CD4-positive, alpha-beta T cell treated with Interleukin-21 for 1 hour (primary cell): ENCODE results near the gene ARF6.
"Not testable (repeated sequence)": the region's sequence is repeated elsewhere in the genome, so short reads cannot be mapped to it uniquely, and the experiment has no call there.

Source experiments
- DNase-seq: peaks from one replicate; pipeline ENCODE4 v3.0.0-alpha.2; 2020

The ARF6 gene

DNA sequence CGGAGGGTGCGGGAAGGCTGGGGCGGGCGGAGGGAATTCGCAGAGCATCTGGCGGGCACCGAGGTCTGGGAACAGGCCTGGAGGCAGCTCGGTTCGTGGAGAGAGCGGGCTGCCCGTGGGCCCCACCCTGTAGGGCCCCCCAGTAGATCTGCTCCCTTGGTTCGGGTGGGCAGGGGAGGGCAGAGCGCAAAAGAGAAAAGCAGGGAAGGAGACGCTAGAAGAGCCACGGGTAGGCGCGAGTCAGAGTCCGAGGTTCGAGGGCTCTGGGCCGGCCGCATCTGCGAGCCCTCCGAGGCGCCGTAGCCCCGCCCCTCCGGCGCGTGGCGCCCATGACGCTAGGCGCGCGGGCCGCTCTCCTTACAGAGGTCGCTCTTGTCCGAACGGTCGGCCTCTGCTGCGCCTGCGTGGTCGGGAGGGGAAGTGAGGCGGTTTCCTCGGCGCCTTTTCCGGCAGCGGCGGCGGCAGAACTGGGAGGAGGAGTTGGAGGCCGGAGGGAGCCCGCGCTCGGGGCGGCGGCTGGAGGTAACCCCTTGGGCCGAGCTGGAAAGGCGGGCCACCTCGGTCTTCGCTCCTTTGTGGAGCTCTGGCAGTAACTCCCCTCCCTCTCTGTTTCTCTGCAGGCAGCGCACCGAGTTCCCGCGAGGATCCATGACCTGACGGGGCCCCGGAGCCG, at the start of gene ARF6:
Gene ARF6, plus strand, starts transcription at position 447 of the 673 bp plus-strand sequence. CDS start 655 bp downstream, outside the sequence.
- DNase-seq, result peak; percentile 96

DNA sequence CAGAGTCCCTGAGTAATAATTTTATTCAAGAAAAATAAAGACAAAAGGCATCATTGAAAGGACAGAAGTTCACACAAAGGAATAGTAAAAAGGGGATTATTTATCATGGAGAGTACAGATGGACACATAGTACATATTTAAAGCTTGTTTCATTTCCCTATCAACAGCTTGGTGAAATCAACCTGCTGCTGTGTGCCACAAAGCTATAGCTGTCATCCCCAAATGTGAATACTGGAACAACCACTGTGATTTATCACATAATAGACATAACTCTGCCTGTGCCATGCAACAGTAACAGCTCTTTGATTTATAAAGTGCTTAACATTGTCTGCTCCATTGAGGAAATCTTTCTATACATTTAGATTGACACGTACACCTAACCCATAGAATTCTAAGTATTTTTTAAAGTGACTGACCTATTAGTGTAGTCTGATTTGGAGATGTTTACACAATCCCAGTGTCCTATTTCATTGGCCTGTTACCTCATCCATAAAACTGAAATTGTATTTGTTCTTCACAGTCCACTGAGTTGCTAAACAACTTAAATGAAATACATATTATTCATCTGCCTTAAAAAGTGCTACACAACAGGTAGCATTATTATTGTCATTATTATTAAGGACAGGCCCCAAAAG, 43.6 kb upstream of the ARF6 start:
- DNase-seq, result no peak

DNA sequence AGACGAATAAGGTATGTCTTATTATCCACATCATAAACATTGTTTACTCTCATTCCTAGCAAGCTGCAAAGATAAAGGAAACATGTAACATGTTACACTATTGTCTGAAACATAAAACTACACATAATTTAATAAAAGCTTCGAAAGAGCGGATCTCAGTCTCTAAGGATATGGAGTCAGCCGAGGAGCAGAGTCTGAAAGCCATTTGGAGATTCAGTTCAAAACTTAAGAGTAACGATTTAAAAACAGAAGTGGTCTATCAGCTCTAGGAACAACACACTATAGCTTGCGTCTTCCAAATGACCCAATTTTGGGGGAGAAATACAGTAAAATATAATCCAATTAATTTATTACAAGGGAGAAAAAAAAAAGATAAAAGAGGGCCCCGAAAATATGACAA, 41.1 kb upstream of the ARF6 start:
- no peak for DNase-seq

- peak; percentile 89 for DNase-seq
These were observed 40.4 kb upstream of the ARF6 start, which contains the start of gene NEMF for GRCh38 chr14:49852301-49853157. Gene NEMF (minus strand): TSS chr14:49852788. CDS start chr14:49852753, 35 bp downstream.

- no peak for DNase-seq
These were observed 39.8 kb upstream of the ARF6 start for GRCh38 chr14:49853158-49853477.

DNA sequence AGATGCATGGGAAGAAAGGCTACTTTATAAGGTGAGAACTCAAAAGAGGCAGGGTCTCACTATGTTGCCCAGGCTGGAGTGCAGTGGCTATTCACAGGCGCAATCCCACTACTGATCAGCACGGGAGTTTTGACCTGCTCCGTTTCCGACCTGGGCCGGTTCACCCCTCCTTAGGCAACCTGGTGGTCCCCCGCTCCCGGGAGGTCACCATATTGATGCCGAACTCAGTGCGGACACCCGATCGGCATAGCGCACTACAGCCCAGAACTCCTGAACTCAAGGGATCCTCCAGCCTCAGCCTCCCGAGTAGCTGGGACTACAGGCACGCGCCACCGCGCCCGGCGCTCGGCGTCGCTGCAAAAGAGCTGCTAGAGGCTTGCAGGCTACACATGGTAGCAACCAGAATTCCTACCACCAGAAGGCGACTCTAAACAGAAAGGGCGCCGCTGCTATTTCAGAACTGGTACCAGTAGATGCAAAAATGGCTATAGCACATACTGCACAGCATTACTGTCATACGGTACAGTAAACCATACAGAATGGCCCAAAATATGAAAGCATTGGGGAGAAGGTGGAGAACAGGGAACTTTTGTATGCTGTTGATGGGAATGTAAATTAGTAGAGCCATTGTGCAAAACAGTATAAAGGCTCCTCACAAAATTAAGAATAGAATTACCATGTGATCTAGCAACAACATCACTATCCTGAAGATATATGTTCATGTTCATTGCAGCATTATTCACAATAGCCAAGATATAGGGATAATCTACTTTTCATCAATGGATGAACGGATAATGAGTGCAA, 39.1 kb upstream of the ARF6 start:
- DNase-seq, result peak; percentile 85

DNA sequence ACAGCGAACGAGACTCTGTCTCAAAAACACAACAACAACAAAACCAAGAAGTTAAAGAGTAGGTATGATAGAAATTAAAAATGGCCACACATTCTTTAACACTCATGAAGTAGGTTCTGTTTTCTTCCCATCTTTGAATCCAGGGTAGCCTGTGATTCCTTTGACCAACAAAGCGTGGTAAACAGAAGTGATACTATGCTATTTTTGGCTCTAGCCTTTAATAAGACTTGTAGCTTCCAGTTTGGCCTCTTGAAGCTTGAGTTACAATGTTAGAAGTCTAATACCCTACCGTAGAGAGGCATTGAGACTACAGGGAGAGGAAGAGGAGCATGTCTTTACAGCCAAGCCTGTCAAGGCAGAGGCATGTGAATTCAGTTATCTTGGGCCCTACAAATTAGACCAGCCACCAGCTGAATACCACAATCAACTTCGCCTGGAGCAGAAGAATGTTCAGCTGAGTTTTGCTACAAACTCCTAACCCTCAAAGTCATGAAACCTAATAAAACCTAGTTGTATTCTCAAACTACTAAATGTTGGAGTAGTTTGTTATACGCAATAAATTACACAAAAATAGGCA, 35.4 kb upstream of the ARF6 start:
- DNase-seq, result no peak

- no peak for DNase-seq
These were observed 34.5 kb upstream of the ARF6 start for GRCh38 chr14:49858383-49858782.

GRCh38 chr14:49860988-49861698, 31.7 kb upstream of the ARF6 start:
- no peak for DNase-seq

DNA sequence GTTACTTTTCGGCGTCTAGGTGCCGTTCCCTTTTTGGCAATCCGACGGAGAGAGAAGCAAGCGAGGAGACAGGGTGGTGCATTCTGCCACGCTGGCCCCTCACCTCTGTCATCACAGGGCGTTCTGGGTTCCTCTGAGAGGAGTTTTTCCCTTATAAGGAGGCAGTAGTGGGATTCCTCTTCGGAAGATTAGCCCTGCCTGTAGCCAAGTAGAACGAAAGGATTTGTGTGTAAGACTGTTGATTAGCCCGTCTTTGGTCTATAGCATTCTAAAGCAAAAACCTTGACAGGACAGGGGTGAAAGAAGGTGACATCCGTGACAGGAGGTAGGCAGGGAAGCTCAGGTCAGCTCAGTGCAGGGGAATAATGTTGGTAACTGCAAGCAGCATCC, 31.2 kb upstream of the ARF6 start:
- DNase-seq, result peak; percentile 78

GRCh38 chr14:49862089-49862673, 30.7 kb upstream of the ARF6 start:
- DNase-seq, result peak; percentile 91

- peak; percentile 77 for DNase-seq
These were observed 29.2 kb upstream of the ARF6 start for GRCh38 chr14:49863487-49864281.

DNA sequence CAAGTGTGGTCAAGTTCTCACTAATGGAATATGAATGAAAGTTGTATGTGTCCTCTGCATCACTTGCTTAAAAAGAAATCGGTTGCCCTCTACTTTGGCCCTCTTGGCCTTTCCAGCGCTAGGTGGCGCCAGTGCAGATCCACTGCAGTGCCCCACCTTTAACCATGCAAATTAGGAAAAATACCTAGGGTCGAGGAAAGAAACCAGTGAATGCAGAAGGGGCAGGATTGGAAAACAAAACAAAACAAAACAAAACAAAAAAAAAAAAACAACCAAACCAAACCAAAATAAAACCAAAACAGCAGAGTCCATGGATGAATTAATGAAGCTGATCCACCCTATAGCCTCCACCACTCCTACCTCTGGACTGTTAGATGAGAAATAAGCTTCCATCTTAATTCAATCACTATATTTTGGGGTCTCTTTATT, 27.4 kb upstream of the ARF6 start:
- DNase-seq, result peak; percentile 81

DNA sequence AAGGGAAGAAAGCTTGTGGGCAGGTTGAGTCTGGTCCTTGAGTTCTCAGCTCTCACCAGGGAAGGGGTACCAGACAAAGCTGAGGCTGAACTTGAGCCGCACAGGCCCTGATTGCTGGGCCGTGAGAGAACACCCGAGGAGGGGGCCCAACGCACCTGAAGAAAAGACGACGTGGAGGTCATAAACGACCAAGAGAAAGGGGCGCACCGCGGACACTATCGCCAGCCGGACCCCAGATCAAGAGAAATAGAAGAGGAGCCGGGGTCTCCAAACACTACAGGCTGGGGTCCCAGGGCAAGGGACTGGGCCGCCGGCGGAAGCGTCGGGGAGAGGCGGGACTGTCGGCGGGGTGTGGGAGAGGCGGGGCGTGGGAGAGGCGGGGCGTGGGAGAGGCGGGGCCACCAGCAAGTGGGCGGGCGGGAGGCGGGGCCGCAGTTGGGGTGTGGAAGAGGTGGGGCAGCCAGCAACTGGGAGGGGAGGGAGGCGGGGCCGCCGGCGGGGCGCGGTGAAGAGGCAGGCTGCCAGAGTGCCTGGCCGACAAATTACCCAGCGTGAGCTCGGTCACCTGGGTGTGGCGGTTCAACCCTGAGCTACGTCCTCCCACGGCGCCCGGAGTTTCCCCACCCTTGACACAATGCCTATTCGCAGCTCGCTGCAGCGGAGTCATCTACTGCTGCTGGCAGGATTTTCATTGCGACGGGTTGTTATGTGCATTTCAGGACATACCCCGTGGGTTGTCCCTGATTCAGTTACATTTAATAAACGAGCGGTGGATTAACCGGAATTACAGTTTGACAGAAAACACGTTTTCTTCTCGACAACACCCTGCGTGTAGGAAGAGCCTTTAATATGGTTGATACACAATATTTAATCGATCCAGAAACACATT, 24.8 kb upstream of the ARF6 start:
- peak; percentile 98 for DNase-seq

- no peak for DNase-seq
These were observed 24.2 kb upstream of the ARF6 start for GRCh38 chr14:49868720-49869114.

- no peak for DNase-seq
These were observed 22.0 kb upstream of the ARF6 start for GRCh38 chr14:49870908-49871307.

GRCh38 chr14:49873548-49873947, 19.3 kb upstream of the ARF6 start:
- not testable (repeated sequence) for DNase-seq

GRCh38 chr14:49875640-49876198, 17.2 kb upstream of the ARF6 start:
- DNase-seq, result no peak

GRCh38 chr14:49876563-49877127, 16.2 kb upstream of the ARF6 start:
- no peak for DNase-seq
